SK-N-SH (cell line): ENCODE measurements around the gene SEBOX. TPM values are rescaled to one million over a fixed set of nuclear protein-coding genes. Genes with fewer than 3 reads are reported as not detected.

Experiments
- CTCF ChIA-PET: fragments of 300-600, 350-600 bp; formaldehyde crosslinking; extraction: SDS; loops from one replicate; lab custom pipeline; 2021; lab: Yijun Ruan, JAX
- POLR2A ChIA-PET: fragments of 350-600 bp; sonication (Branson Sonifier 250); formaldehyde crosslinking; extraction: SDS; loops from one replicate; lab custom pipeline; 2020; ENCODE audit warnings: antibody characterized with exemption, inconsistent platforms; lab: Yijun Ruan, JAX
- DNase-seq: peaks from one replicate; pipeline ENCODE4 v3.0.0; 2012
- H2AFZ ChIP-seq: fragments of 200-600 bp; sonication (generic); 2 replicates; pipeline ENCODE4 v1.8.1; 2016; ENCODE audit warnings: antibody characterized with exemption, mild to moderate bottlenecking, low read depth
- H3F3A ChIP-seq: fragments of 200-600 bp; sonication (generic); replicated peaks from 2 replicates; pipeline ENCODE3; 2016; ENCODE audit warnings: antibody characterized with exemption, mild to moderate bottlenecking; ENCODE audit not compliant: insufficient read depth
- H3K27ac ChIP-seq, 2 experiments: fragments of 200-500 bp in 1 of 2; fragments of 200-600 bp in 1 of 2; sonication (Bioruptor generic) in 1 of 2; sonication (generic), shearing (Covaris generic) in 1 of 2; 2 replicates each; pipeline versions ENCODE4 v1.5.1 to v1.6.1; 2014 to 2016; ENCODE audit warnings: low read depth in 2 of 2, inconsistent platforms in 1 of 2, low read length in 1 of 2, mild to moderate bottlenecking in 1 of 2, mixed read lengths in 1 of 2
- H3K27me3 ChIP-seq: fragments of 200-600 bp; sonication (generic), shearing (Covaris generic); 2 replicates; pipeline ENCODE4 v1.6.1; 2016; ENCODE audit warnings: mixed run types; ENCODE audit not compliant: insufficient read depth
- H3K36me3 ChIP-seq, 2 experiments: fragments of 200-500 bp in 1 of 2; fragments of 200-600 bp in 1 of 2; sonication (Bioruptor generic) in 1 of 2; sonication (generic) in 1 of 2; replicated peaks in 1 of 2; 2 replicates each; pipeline versions ENCODE3 to v1.5.1; 2014 to 2016; ENCODE audit warnings: low read length in 1 of 2, mild to moderate bottlenecking in 1 of 2; ENCODE audit not compliant: insufficient read depth in 2 of 2, control insufficient read depth in 1 of 2
- H3K4me1 ChIP-seq, 2 experiments: fragments of 200-500 bp in 1 of 2; fragments of 200-600 bp in 1 of 2; sonication (Bioruptor generic) in 1 of 2; sonication (generic), shearing (Covaris generic) in 1 of 2; 2 replicates each; pipeline versions ENCODE4 v1.5.1 to v1.6.1; 2014 to 2016; ENCODE audit warnings: low read depth in 1 of 2, low read length in 1 of 2, mixed run types in 1 of 2; ENCODE audit not compliant: insufficient read depth in 2 of 2, control insufficient read depth in 1 of 2
- H3K4me2 ChIP-seq: fragments of 200-600 bp; sonication (generic), shearing (Covaris generic); 2 replicates; pipeline ENCODE4 v1.6.1; 2017; ENCODE audit warnings: mixed run types
- H3K4me3 ChIP-seq, 2 experiments: fragments of 200-500 bp in 1 of 2; fragments of 200-600 bp in 1 of 2; sonication (Bioruptor generic) in 1 of 2; sonication (generic), shearing (Covaris generic) in 1 of 2; 2 replicates each; pipeline versions ENCODE4 v1.5.1 to v1.8.1; 2014 to 2016; ENCODE audit warnings: low read depth in 2 of 2, inconsistent platforms in 1 of 2, low read length in 1 of 2, mild to moderate bottlenecking in 1 of 2, mixed read lengths in 1 of 2, moderate library complexity in 1 of 2
- H3K79me2 ChIP-seq: fragments of 200-600 bp; sonication (generic); 2 replicates; pipeline ENCODE4 v1.8.1; 2017; ENCODE audit warnings: mild to moderate bottlenecking; ENCODE audit not compliant: insufficient read depth
- H3K9ac ChIP-seq: fragments of 200-600 bp; sonication (generic); 2 replicates; pipeline ENCODE4 v1.6.1; 2017; ENCODE audit warnings: mixed run types
- H3K9me2 ChIP-seq: fragments of 200-600 bp; sonication (generic); 2 replicates; pipeline ENCODE4 v1.6.1; 2017; ENCODE audit warnings: mixed run types
- H3K9me3 ChIP-seq: fragments of 200-600 bp; sonication (generic); 2 replicates; pipeline ENCODE4 v1.6.1; 2017; ENCODE audit warnings: mixed run types, mild to moderate bottlenecking, moderate library complexity
- H4K20me1 ChIP-seq: fragments of 200-600 bp; sonication (generic); 2 replicates; pipeline ENCODE4 v1.6.1; 2017; ENCODE audit warnings: mild to moderate bottlenecking, mixed run types; ENCODE audit not compliant: insufficient read depth
- ELF1 ChIP-seq: IDR thresholded peaks from 2 replicates; pipeline ENCODE4 v1.4.0; 2012
- EP300 ChIP-seq, 2 experiments: IDR thresholded peaks; 2 replicates each; pipeline versions ENCODE4 v1.4.0 to v1.6.1; 2012; ENCODE audit warnings: borderline replicate concordance in 1 of 2, low read depth in 1 of 2, low read length in 1 of 2
- EZH2phosphoT487 ChIP-seq: fragments of 200-600 bp; sonication (generic); IDR thresholded peaks from 2 replicates; pipeline ENCODE4 v1.6.1; 2017; ENCODE audit warnings: low read depth, mixed run types, mild to moderate bottlenecking, antibody characterized with exemption, moderate library complexity, borderline replicate concordance
- FOXJ3 ChIP-seq: sonication (generic); formaldehyde crosslinking; IDR thresholded peaks from 2 replicates; pipeline ENCODE4 v1.5.1; 2020; ENCODE audit warnings: mild to moderate bottlenecking, missing genetic modification reagents
- GABPA ChIP-seq: IDR thresholded peaks from 2 replicates; pipeline ENCODE4 v1.4.0; 2012; ENCODE audit warnings: low read depth, mild to moderate bottlenecking
- GATA2 ChIP-seq: sonication (generic); formaldehyde crosslinking; IDR thresholded peaks from 2 replicates; pipeline ENCODE4 v1.5.0; 2020; ENCODE audit warnings: mild to moderate bottlenecking, missing genetic modification reagents
- JUND ChIP-seq: IDR thresholded peaks from 2 replicates; pipeline ENCODE4 v1.4.0; 2012
- MEF2A ChIP-seq: IDR thresholded peaks from 2 replicates; pipeline ENCODE4 v1.4.0; 2012; ENCODE audit warnings: low read depth, borderline replicate concordance
- MXI1 ChIP-seq: IDR thresholded peaks from 2 replicates; pipeline ENCODE4 v1.6.1; 2012; ENCODE audit warnings: mild to moderate bottlenecking, low read depth, low read length, improper control_type of control experiment
- NRF1 ChIP-seq: IDR thresholded peaks from 2 replicates; pipeline ENCODE4 v1.6.1; 2012; ENCODE audit warnings: low read depth, mild to moderate bottlenecking, low read length
- POLR2AphosphoS5 ChIP-seq: IDR thresholded peaks from 2 replicates; pipeline ENCODE4 v1.6.1; 2012; ENCODE audit warnings: low read depth, low read length
- RAD21 ChIP-seq: IDR thresholded peaks from 2 replicates; pipeline ENCODE4 v1.6.1; 2012; ENCODE audit warnings: mild to moderate bottlenecking, low read length
- RCOR1 ChIP-seq: fragments of 150-350 bp; IDR thresholded peaks from 2 replicates; pipeline ENCODE4 v1.6.1; 2017; ENCODE audit warnings: antibody characterized with exemption, low read length
- RXRA ChIP-seq: IDR thresholded peaks from 2 replicates; pipeline ENCODE4 v1.4.0; 2012; ENCODE audit warnings: low read depth, mild to moderate bottlenecking, borderline replicate concordance
- TCF12 ChIP-seq: IDR thresholded peaks from 2 replicates; pipeline ENCODE4 v1.4.0; 2012
- YY1 ChIP-seq: IDR thresholded peaks from 2 replicates; pipeline ENCODE4 v1.4.0; 2012; ENCODE audit warnings: low read depth, mild to moderate bottlenecking
- WGBS: methylation state at CpG from one replicate; pipeline ENCODE4 v1.1.6; 2017; ENCODE audit warnings: low lambda C conversion rate; 5-methylcytosine and 5-hydroxymethylcytosine counted together
- polyA plus RNA-seq, 3 experiments: library from polyadenylated mRNA; depleted of rRNA; stranded (reverse); fragments of >200 nt; gene quantifications; 2 replicates each; pipeline ENCODE4 v1.2.3, GENCODE V29; 2012
- TF ChIP-seq, protein P1 (sequence below): IDR thresholded peaks from 2 replicates; pipeline ENCODE4; 2012
- TF ChIP-seq, protein P2 (sequence below): fragments of 150-350 bp; IDR thresholded peaks from 2 replicates; pipeline ENCODE4 v1.6.1; 2016; ENCODE audit warnings: mild to moderate bottlenecking, low read depth, low read length
- TF ChIP-seq, protein P3 (sequence below): IDR thresholded peaks from 2 replicates; pipeline ENCODE4 v1.4.0; 2012; ENCODE audit warnings: low read depth, borderline replicate concordance

The SEBOX gene
- polyA plus RNA-seq, 1 of the 3 experiments (the other 2 are of a cell fraction) = not detected

DNA sequence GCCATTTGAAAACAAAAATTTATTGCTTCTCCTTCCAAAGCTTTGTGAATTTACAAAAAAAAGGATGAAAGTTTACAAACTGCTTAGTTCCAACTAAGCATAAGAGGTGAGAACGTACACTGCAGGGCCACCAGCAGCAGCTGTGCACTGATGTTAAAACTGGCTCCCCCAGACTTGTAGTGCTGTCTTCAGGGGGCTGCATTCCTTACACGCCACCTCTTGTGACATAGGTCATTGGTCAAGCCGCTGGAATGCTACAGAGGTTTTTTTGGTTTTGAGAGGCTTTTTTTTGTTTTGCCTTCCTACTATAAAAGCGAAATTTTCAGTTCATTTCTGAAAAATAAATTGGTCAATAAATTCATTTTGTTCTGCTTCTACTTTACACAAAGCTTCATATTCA, 36.7 kb downstream of the SEBOX start:
- Histone ChIP-seq H3K27me3 (no peaks in the 10 kb centered on the region), H2AFZ (no peak overlapping the region), H3K36me3 (peaks cover 25 to 50% of the 10 kb centered on the region in 2 experiments), H3K27ac (no peak overlapping the region), H3K9ac (no peak overlapping the region), H3K4me2 (no peak overlapping the region), H3F3A (peaks cover 4% of the 10 kb centered on the region), H3K9me2 (no peaks in the 10 kb centered on the region), H3K4me1 (peaks cover 0 to 2% of the 10 kb centered on the region in 2 experiments; a peak in 1 of 4 replicates), H3K4me3 (no peak overlapping the region), H3K9me3 (no peaks in the 10 kb centered on the region), H3K79me2 (peaks cover 24% of the 10 kb centered on the region), H4K20me1 (no peaks in the 10 kb centered on the region; the same call in 1 of the 2 replicates)
- no peak for DNase-seq
- WGBS = 90% methylated on average over 4 of the region's 4 CpGs
- CTCF ChIA-PET = interaction anchor here (0.8 to 2.4 kb wide), 2 partner anchors 8 to 448 kb away, joined by 4 to 9 read pairs; no protein-coding TSS in a partner anchor
- TF ChIP-seq YY1 = no peak
- TF ChIP-seq POLR2AphosphoS5 = no peak
- TF ChIP-seq JUND = no peak
- TF ChIP-seq FOXJ3 (CRISPR knock-in tag) = no peak
- TF ChIP-seq, protein P1, sequence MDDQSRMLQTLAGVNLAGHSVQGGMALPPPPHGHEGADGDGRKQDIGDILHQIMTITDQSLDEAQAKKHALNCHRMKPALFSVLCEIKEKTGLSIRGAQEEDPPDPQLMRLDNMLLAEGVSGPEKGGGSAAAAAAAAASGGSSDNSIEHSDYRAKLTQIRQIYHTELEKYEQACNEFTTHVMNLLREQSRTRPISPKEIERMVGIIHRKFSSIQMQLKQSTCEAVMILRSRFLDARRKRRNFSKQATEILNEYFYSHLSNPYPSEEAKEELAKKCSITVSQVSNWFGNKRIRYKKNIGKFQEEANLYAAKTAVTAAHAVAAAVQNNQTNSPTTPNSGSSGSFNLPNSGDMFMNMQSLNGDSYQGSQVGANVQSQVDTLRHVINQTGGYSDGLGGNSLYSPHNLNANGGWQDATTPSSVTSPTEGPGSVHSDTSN = no peak
- no peak for TF ChIP-seq MEF2A
- POLR2A ChIA-PET = no interaction called here

DNA sequence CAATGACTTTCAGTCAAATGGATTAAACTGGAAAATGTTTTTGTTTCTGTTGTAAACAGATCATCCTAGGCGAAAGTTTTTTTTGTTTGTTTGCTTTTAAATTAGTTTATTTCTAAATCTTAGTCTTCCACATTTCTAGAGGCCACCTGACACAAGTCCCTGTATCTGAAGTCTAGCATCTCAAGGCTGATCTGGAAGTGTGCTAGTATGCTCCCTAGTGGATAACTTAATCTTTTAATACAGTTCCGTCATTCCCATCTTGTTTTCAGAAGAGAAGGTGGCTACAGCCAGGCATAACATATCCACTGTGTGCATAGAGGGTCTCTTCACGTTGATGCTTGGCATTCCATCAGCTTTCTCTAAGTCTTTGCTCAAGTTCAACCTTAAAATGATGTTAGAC, 37.3 kb downstream of the SEBOX start:
- ChIA-PET CTCF (interaction anchor here (0.8 to 2.4 kb wide), 2 partner anchors 8 to 448 kb away, joined by 4 to 9 read pairs; no protein-coding TSS in a partner anchor), POLR2A (no interaction called here)
- H3K79me2 ChIP-seq = peaks cover 21% of the 10 kb centered on the region
- 79% methylated on average over 3 of the region's 3 CpGs for WGBS
- no peaks in the 10 kb centered on the region for H4K20me1 ChIP-seq
- peaks cover 25 to 50% of the 10 kb centered on the region in 2 experiments for H3K36me3 ChIP-seq
- H3K4me1 ChIP-seq = peaks cover 0 to 2% of the 10 kb centered on the region in 2 experiments; a peak in 1 of 4 replicates
- TF ChIP-seq EZH2phosphoT487 (no peak), GATA2 (CRISPR knock-in tag) (no peak)
- no peaks in the 10 kb centered on the region for H3K9me2 ChIP-seq
- no peak overlapping the region for H3K4me3 ChIP-seq
- no peak overlapping the region for H3K9ac ChIP-seq
- H3K27ac ChIP-seq = no peak overlapping the region
- no peaks in the 10 kb centered on the region for H3K27me3 ChIP-seq
- DNase-seq = no peak
- H3K9me3 ChIP-seq = no peaks in the 10 kb centered on the region
- H3K4me2 ChIP-seq = no peak overlapping the region
- peaks cover 4% of the 10 kb centered on the region for H3F3A ChIP-seq
- no peak overlapping the region for H2AFZ ChIP-seq

DNA sequence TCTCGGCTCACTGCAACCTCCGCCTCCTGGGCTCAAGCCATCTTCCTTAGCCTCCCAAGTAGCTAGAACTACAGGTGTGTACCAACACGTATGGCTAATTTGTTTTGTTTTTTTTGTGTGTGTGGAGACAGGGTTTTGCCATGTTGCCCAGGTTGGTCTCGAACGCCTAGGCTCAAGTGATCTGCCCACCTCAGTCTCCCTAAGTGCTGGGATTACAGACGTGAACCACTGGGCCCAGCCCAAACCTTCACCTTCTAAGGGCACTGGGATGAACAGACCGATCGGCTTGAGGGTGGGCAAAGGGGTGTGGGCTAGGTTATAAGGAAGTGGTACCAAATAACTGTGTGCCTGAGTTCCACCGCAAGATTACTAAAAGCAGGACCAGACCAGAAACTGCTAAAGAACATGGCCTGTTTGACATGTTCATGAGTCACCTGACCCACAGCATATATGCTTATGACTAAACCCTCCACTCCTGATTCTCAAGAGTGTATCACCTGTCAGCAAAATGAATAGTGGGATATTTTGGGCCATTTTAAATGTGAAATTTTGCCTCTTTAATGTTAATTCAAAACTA, 37.9 kb downstream of the SEBOX start:
- no peak for DNase-seq
- Histone ChIP-seq H3K36me3 (peaks cover 25 to 49% of the 10 kb centered on the region in 2 experiments), H3F3A (peaks cover 4% of the 10 kb centered on the region), H4K20me1 (no peaks in the 10 kb centered on the region), H3K4me3 (no peak overlapping the region), H3K9me3 (no peaks in the 10 kb centered on the region), H3K27me3 (no peaks in the 10 kb centered on the region), H3K4me2 (no peak overlapping the region), H3K79me2 (peaks cover 19% of the 10 kb centered on the region), H3K9ac (no peak overlapping the region), H3K9me2 (no peaks in the 10 kb centered on the region), H3K4me1 (peaks cover 0 to 2% of the 10 kb centered on the region in 2 experiments; a peak in 1 of 4 replicates), H2AFZ (no peak overlapping the region), H3K27ac (no peak overlapping the region)
- WGBS = 93% methylated on average over 9 of the region's 9 CpGs
- ChIA-PET POLR2A (no interaction called here), CTCF (no interaction called here)
- TF ChIP-seq RCOR1 (no peak), RAD21 (no peak), ELF1 (no peak), TCF12 (no peak), EP300 (IDR thresholded peaks at IDR 0.05; ENCODE audit: borderline replicate concordance in 1 of 2, low read depth in 1 of 2, low read length in 1 of 2) (no peak), NRF1 (no peak), RXRA (no peak), MXI1 (no peak), GABPA (no peak)
- TF ChIP-seq, protein P2, sequence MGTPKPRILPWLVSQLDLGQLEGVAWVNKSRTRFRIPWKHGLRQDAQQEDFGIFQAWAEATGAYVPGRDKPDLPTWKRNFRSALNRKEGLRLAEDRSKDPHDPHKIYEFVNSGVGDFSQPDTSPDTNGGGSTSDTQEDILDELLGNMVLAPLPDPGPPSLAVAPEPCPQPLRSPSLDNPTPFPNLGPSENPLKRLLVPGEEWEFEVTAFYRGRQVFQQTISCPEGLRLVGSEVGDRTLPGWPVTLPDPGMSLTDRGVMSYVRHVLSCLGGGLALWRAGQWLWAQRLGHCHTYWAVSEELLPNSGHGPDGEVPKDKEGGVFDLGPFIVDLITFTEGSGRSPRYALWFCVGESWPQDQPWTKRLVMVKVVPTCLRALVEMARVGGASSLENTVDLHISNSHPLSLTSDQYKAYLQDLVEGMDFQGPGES = no peak
- TF ChIP-seq, protein P3, sequence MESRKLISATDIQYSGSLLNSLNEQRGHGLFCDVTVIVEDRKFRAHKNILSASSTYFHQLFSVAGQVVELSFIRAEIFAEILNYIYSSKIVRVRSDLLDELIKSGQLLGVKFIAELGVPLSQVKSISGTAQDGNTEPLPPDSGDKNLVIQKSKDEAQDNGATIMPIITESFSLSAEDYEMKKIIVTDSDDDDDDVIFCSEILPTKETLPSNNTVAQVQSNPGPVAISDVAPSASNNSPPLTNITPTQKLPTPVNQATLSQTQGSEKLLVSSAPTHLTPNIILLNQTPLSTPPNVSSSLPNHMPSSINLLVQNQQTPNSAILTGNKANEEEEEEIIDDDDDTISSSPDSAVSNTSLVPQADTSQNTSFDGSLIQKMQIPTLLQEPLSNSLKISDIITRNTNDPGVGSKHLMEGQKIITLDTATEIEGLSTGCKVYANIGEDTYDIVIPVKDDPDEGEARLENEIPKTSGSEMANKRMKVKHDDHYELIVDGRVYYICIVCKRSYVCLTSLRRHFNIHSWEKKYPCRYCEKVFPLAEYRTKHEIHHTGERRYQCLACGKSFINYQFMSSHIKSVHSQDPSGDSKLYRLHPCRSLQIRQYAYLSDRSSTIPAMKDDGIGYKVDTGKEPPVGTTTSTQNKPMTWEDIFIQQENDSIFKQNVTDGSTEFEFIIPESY = no peak
